Keratinocyte (primary cell): ENCODE data around the gene CLEC16A. TPM values are rescaled to one million over a fixed set of nuclear protein-coding genes. Genes with fewer than 3 reads are reported as not detected.

Experiments used
- DNase-seq: peaks from one replicate; pipeline ENCODE4 v3.0.0-alpha.2; 2011; ENCODE audit warnings: low read depth, missing footprints, low spot score
- FAIRE-seq: peaks from 2 replicates; lab custom pipeline; 2011; peaks lifted over from hg19 to GRCh38; lab: Jason Lieb, UNC
- H2AFZ ChIP-seq: 2 replicates; pipeline ENCODE4 v1.6.0; 2012; ENCODE audit warnings: low read length, control low read depth, inconsistent platforms; ENCODE audit not compliant: control insufficient read depth
- H3K27ac ChIP-seq: 2 replicates; pipeline ENCODE4 v1.5.1; 2011; ENCODE audit warnings: low read length; ENCODE audit not compliant: control insufficient read depth, insufficient read depth
- H3K27me3 ChIP-seq: 3 replicates; pipeline ENCODE4 v1.6.0; 2011; ENCODE audit warnings: low read length; ENCODE audit not compliant: control insufficient read depth, insufficient read depth; ENCODE audit errors: extremely low read depth
- H3K36me3 ChIP-seq, 2 experiments: 2 replicates in 1 of 2; 3 replicates in 1 of 2; pipeline ENCODE4 v1.5.1; 2011; ENCODE audit warnings: low read length in 2 of 2, mild to moderate bottlenecking in 1 of 2; ENCODE audit not compliant: control insufficient read depth in 2 of 2, insufficient read depth in 2 of 2; ENCODE audit errors: extremely low read depth in 1 of 2
- H3K4me1 ChIP-seq: 3 replicates; pipeline ENCODE4 v1.5.1; 2011; ENCODE audit warnings: low read length; ENCODE audit not compliant: control insufficient read depth, insufficient read depth; ENCODE audit errors: extremely low read depth
- H3K4me2 ChIP-seq: 3 replicates; pipeline ENCODE4 v1.6.0; 2011; ENCODE audit warnings: low read depth, low read length; ENCODE audit not compliant: control insufficient read depth, insufficient read depth; ENCODE audit errors: extremely low read depth
- H3K4me3 ChIP-seq, 3 experiments: fragments of 200-600 bp in 1 of 3; sonication (generic) in 1 of 3; 2 replicates in 2 of 3; 3 replicates in 1 of 3; pipeline ENCODE4 v1.5.1; 2011 to 2016; ENCODE audit warnings: low read length in 3 of 3, mild to moderate bottlenecking in 3 of 3, control low read depth in 2 of 3, inconsistent platforms in 1 of 3, low read depth in 1 of 3, mixed read lengths in 1 of 3, mixed run types in 1 of 3, moderate library complexity in 1 of 3; ENCODE audit not compliant: control insufficient read depth in 2 of 3, insufficient read depth in 2 of 3; ENCODE audit errors: extremely low read depth in 1 of 3
- H3K79me2 ChIP-seq: 2 replicates; pipeline ENCODE4 v1.6.0; 2012; ENCODE audit warnings: low read length; ENCODE audit not compliant: control insufficient read depth, insufficient read depth
- H3K9ac ChIP-seq: 3 replicates; pipeline ENCODE4 v1.6.0; 2011; ENCODE audit warnings: low read length; ENCODE audit not compliant: control insufficient read depth, insufficient read depth; ENCODE audit errors: extremely low read depth
- H3K9me1 ChIP-seq: 3 replicates; pipeline ENCODE4 v1.6.0; 2011; ENCODE audit warnings: low read length; ENCODE audit not compliant: control insufficient read depth, insufficient read depth; ENCODE audit errors: extremely low read depth
- H3K9me3 ChIP-seq: 2 replicates; pipeline ENCODE4 v1.5.1; 2012; ENCODE audit warnings: low read depth, low read length; ENCODE audit not compliant: control insufficient read depth
- H4K20me1 ChIP-seq: 3 replicates; pipeline ENCODE4 v1.6.0; 2011; ENCODE audit warnings: low read length; ENCODE audit not compliant: control insufficient read depth, insufficient read depth; ENCODE audit errors: extremely low read depth
- CTCF ChIP-seq, 3 experiments: IDR thresholded peaks in 1 of 3; conservative IDR thresholded peaks in 1 of 3; optimal IDR thresholded peaks in 1 of 3; 2 replicates in 2 of 3; 3 replicates in 1 of 3; pipeline versions ENCODE3 to v1.5.1; 2011; ENCODE audit warnings: low read length in 3 of 3, mild to moderate bottlenecking in 3 of 3, moderate library complexity in 2 of 3, control low read depth in 1 of 3, inconsistent platforms in 1 of 3; ENCODE audit not compliant: insufficient read depth in 2 of 3; ENCODE audit errors: extremely low read depth in 1 of 3
- EZH2 ChIP-seq: IDR thresholded peaks from one replicate; pipeline ENCODE4 v1.6.1; 2012; ENCODE audit warnings: inconsistent platforms, mild to moderate bottlenecking, low read length, moderate library complexity
- dilution Hi-C: fragments of 300-500 bp; cut with MboI; formaldehyde crosslinking; loops from one replicate; pipeline ENCODE4 v1.7.0; 2020; ENCODE audit warnings: low sequenced_read_pairs; ENCODE audit not compliant: extremely low pct_ligation_motif_present
- polyA plus RNA-seq, 5 experiments: library from polyadenylated mRNA; depleted of rRNA in 3 of 5; stranded (reverse) in 3 of 5; stranded (forward) in 1 of 5; unstranded in 1 of 5; fragments of >200 nt; gene quantifications; 1 replicate in 1 of 5; 2 replicates in 3 of 5; 3 replicates in 1 of 5; pipeline versions ENCODE4 v1.2.1 to v1.2.3, GENCODE V29; 2011 to 2012; ENCODE audit warnings: missing spikeins in 2 of 5, low read depth in 1 of 5, low replicate concordance in 1 of 5

CLEC16A gene
- polyA plus RNA-seq, 1 donor (not counting 4 experiments of a cell fraction or from before 2014, with no cell fraction given) = 9.5 TPM

GRCh38 chr16:11051879-11052808, 107.8 kb downstream of the CLEC16A start:
- no peak overlapping the region for H3K4me3 ChIP-seq
- no peak overlapping the region for H3K9ac ChIP-seq
- H3K4me2 ChIP-seq = no peak overlapping the region
- H3K4me1 ChIP-seq = peaks cover 12% of the 10 kb centered on the region
- FAIRE-seq (no peak), DNase-seq (no peak)
- H3K27ac ChIP-seq = no peak overlapping the region
- peaks cover 10 to 28% of the 10 kb centered on the region in 2 experiments for H3K36me3 ChIP-seq
- no peaks in the 10 kb centered on the region for H4K20me1 ChIP-seq
- H3K27me3 ChIP-seq = no peaks in the 10 kb centered on the region
- no peaks in the 10 kb centered on the region for H3K9me1 ChIP-seq
- dilution Hi-C loops = no loop called here
- TF ChIP-seq CTCF (optimal IDR thresholded peaks at IDR 0.05 in 1 of 3, IDR thresholded peaks at IDR 0.05 in 1 of 3, conservative IDR thresholded peaks at IDR 0.05 in 1 of 3; ENCODE audit: extremely low read depth in 1 of 3, insufficient read depth in 2 of 3, low read length in 3 of 3) (no peak), EZH2 (no peak)
- H3K79me2 ChIP-seq = no peaks in the 10 kb centered on the region
- H3K9me3 ChIP-seq = no peaks in the 10 kb centered on the region
- H2AFZ ChIP-seq = no peak overlapping the region

- Histone ChIP-seq H4K20me1 (no peaks in the 10 kb centered on the region), H3K9me1 (no peaks in the 10 kb centered on the region), H3K4me1 (peaks cover 15% of the 10 kb centered on the region), H3K79me2 (no peaks in the 10 kb centered on the region), H3K27ac (no peak overlapping the region), H3K4me2 (no peak overlapping the region), H3K9ac (no peak overlapping the region), H3K9me3 (no peaks in the 10 kb centered on the region), H3K36me3 (peaks cover 10 to 21% of the 10 kb centered on the region in 2 experiments), H3K27me3 (no peaks in the 10 kb centered on the region), H2AFZ (no peak overlapping the region), H3K4me3 (no peak overlapping the region)
- no peak for TF ChIP-seq EZH2
- no peak for TF ChIP-seq CTCF (optimal IDR thresholded peaks at IDR 0.05 in 1 of 3, IDR thresholded peaks at IDR 0.05 in 1 of 3, conservative IDR thresholded peaks at IDR 0.05 in 1 of 3; ENCODE audit: extremely low read depth in 1 of 3, insufficient read depth in 2 of 3, low read length in 3 of 3)
- dilution Hi-C loops = no loop called here
- DNase-seq (no peak), FAIRE-seq (no peak)
Observed at GRCh38 chr16:11053916-11054460, 109.6 kb downstream of the CLEC16A start.
